D721Med (cell line): ENCODE data around the gene CDH5.

ENCODE experiments used
- DNase-seq: peaks from one replicate; pipeline ENCODE4 v3.0.0; 2011; ENCODE audit warnings: low spot score; ENCODE audit not compliant: insufficient read length
- FAIRE-seq: peaks from 2 replicates; lab custom pipeline; 2011; peaks lifted over from hg19 to GRCh38; lab: Jason Lieb, UNC
- CTCF ChIP-seq: IDR thresholded peaks from 2 replicates; pipeline ENCODE4 v1.5.1; 2012; ENCODE audit warnings: mild to moderate bottlenecking, control low read depth; ENCODE audit not compliant: insufficient read depth; ENCODE audit errors: missing control alignments

CDH5 gene

GRCh38 chr16:66440271-66440802 is 73.8 kb downstream of the CDH5 start:
- DNase-seq (no peak), FAIRE-seq (no peak)
- no peak for TF ChIP-seq CTCF

- TF ChIP-seq CTCF, result no peak
- FAIRE-seq (no peak), DNase-seq (no peak)
Observed at GRCh38 chr16:66440970-66441369, 74.5 kb downstream of the CDH5 start.

GRCh38 chr16:66441586-66442375 is 75.3 kb downstream of the CDH5 start:
- no peak for TF ChIP-seq CTCF
- DNase-seq (no peak), FAIRE-seq (no peak)

GRCh38 chr16:66442502-66443268 is 76.2 kb downstream of the CDH5 start:
- no peak for FAIRE-seq
- DNase-seq, result no peak
- TF ChIP-seq CTCF, result no peak

- no peak for DNase-seq
- TF ChIP-seq CTCF, result no peak
- no peak for FAIRE-seq
Observed at GRCh38 chr16:66443269-66443652, 76.8 kb downstream of the CDH5 start.

GRCh38 chr16:66444049-66444481 is 77.6 kb downstream of the CDH5 start:
- FAIRE-seq (no peak), DNase-seq (no peak)
- TF ChIP-seq CTCF, result no peak
